Right atrium auricular region (tissue), 2 donors: ENCODE data around the gene TRPT1. TPM values are rescaled to one million over a fixed set of nuclear protein-coding genes. Genes with fewer than 3 reads are reported as not detected.

Source experiments
- DNase-seq: peaks from one replicate; pipeline ENCODE4 v3.0.0-alpha.2; 2019; ENCODE audit warnings: low spot score
- H3K27ac ChIP-seq, 2 donors: fragments of 200-600 bp; sonication (generic); 1 replicate in 1 of 2; 2 replicates in 1 of 2; pipeline ENCODE4 v1.5.1; 2016 to 2019
- H3K27me3 ChIP-seq, 2 donors: fragments of 200-600 bp; sonication (generic); one replicate each; pipeline versions ENCODE4 v1.5.1 to v1.6.0; 2017 to 2019
- H3K36me3 ChIP-seq: fragments of 200-600 bp; sonication (generic); one replicate; pipeline ENCODE4 v1.5.1; 2016
- H3K4me1 ChIP-seq, 2 donors: fragments of 200-600 bp; sonication (generic); one replicate each; pipeline versions ENCODE4 v1.5.1 to v1.6.0; 2017 to 2019
- H3K4me3 ChIP-seq, 2 donors: fragments of 200-600 bp; sonication (generic); 1 replicate in 1 of 2; 2 replicates in 1 of 2; pipeline ENCODE4 v1.5.1; 2017 to 2019; ENCODE audit warnings: mild to moderate bottlenecking in 1 of 2, moderate library complexity in 1 of 2
- H3K9me3 ChIP-seq, 2 donors: fragments of 200-600 bp; sonication (generic); one replicate each; pipeline ENCODE4 v1.5.1; 2019
- CTCF ChIP-seq, 2 donors: fragments of 200-600 bp; sonication (generic); IDR thresholded peaks; one replicate each; pipeline ENCODE4 v1.5.1; 2019; ENCODE audit warnings: antibody characterized with exemption in 2 of 2
- total RNA-seq, 2 donors: library from RNA; depleted of rRNA; stranded (reverse); fragments of >200 nt; gene quantifications; one replicate each; pipeline ENCODE4 v1.1.0, GENCODE V29; 2016

TRPT1 gene
- total RNA-seq, 2 donors from 2014 or later = 86.0 to 95.8 TPM

DNA sequence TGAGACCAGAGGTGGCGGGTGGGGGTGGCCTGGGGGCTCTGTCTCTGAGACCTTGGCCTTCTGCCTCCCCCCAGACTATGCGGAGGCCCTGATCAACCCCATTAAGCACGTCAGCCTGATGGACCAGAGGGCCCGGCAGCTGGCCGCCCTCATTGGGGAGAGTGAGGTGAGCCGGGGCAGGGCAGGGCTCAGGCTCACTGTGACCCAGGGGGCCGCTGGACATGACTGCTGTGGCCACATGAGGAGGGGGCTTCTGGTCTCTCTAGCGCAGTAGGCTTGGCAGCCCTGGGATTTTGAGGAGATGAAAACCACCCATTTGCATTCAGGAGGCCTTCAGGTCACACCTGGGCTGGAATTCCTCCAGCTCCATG is 37.9 kb upstream of the TRPT1 start:
- Histone ChIP-seq H3K4me1 (peaks cover 0 to 24% of the 10 kb centered on the region in 2 donors), H3K9me3 (no peaks in the 10 kb centered on the region), H3K4me3 (no peak overlapping the region), H3K27me3 (no peaks in the 10 kb centered on the region), H3K36me3 (peaks cover 46% of the 10 kb centered on the region), H3K27ac (no peak overlapping the region)
- no peak for TF ChIP-seq CTCF (IDR thresholded peaks at IDR 0.05)
- DNase-seq = no peak

DNA sequence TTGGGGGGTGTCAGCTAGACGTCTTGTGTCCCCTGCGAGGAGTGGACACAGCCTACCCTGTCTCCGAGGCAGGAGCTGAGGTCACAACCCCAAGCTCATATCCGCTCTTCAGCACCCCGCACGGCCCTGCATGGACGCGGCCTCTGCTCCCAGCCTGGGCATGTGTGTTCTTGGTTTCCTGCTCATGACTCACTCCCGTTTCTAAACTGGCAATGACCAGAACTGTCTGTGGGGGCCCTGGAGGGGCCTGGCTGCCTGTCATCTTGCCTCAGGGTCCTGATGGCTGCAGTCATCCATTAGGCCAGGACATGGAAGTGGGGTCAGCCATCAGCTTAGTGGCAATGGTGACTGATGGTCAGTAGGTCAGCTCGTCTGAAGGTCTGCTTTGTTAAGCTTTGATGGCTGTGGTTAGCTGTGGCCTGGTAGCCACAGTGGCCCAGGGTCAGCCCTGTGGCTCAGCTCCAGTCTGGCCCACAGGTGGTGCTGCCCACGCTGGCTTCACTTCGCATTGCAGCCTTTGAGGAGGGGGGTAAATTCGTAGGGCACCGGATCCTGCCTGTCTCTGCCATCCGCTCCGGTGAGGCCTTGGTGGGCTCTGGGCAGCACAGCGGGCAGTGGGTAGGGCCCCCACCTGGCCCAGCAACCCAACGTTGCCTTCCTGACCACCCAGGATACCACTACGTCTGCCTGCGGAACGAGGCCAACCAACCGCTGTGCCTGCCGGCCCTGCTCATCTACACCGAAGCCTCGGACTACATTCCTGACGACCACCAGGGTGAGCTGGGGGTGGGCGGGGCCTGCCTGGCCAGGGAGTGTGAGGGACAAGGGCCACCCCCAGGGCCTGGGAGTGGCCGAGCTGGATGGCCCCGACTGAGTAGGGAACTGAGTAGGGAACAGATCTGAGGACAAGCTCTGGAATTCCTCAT is 37.3 kb upstream of the TRPT1 start:
- no peaks in the 10 kb centered on the region for H3K27me3 ChIP-seq
- DNase-seq = no peak
- H3K27ac ChIP-seq = no peak overlapping the region
- no peak overlapping the region for H3K4me3 ChIP-seq
- no peaks in the 10 kb centered on the region for H3K9me3 ChIP-seq
- TF ChIP-seq CTCF (IDR thresholded peaks at IDR 0.05) = no peak
- peaks cover 0 to 17% of the 10 kb centered on the region in 2 donors for H3K4me1 ChIP-seq
- peaks cover 52% of the 10 kb centered on the region for H3K36me3 ChIP-seq

DNA sequence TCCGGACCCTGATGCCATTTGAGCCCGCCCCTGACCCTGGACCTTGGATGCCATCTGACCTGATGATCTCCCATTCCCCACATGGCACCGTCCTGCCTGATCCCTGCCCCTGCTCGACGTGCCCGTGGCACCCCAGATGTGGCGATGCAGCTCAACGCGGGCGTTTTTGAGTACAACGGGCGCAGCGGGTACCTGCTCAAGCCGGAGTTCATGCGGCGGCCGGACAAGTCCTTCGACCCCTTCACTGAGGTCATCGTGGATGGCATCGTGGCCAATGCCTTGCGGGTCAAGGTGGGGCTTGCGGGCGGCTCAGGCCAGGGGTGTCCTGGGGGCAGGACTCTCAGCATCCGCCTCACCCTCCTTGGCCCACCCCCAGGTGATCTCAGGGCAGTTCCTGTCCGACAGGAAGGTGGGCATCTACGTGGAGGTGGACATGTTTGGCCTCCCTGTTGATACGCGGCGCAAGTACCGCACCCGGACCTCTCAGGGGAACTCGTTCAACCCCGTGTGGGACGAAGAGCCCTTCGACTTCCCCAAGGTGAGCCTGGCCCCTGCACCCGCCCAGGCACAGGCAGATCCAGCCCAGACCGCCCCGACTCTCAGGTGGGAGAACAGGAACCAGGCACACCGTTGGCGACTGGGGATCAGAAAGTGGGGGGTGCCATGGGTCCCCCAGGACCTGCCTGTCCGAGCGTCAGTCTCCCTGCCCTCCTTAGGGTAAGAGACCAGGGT is 36.5 kb upstream of the TRPT1 start:
- Histone ChIP-seq H3K4me1 (peaks cover 0 to 9% of the 10 kb centered on the region in 2 donors), H3K9me3 (no peaks in the 10 kb centered on the region), H3K36me3 (peaks cover 54% of the 10 kb centered on the region), H3K27ac (no peak overlapping the region), H3K4me3 (no peak overlapping the region), H3K27me3 (no peaks in the 10 kb centered on the region)
- DNase-seq = no peak
- no peak for TF ChIP-seq CTCF (IDR thresholded peaks at IDR 0.05)

- no peak for DNase-seq
- Histone ChIP-seq H3K27me3 (no peaks in the 10 kb centered on the region), H3K4me3 (no peak overlapping the region), H3K9me3 (no peaks in the 10 kb centered on the region), H3K27ac (no peak overlapping the region), H3K36me3 (peaks cover 55% of the 10 kb centered on the region), H3K4me1 (peaks cover 0 to under 1% of the 10 kb centered on the region in 2 donors)
- no peak for TF ChIP-seq CTCF (IDR thresholded peaks at IDR 0.05)
These were observed 35.6 kb upstream of the TRPT1 start for GRCh38 chr11:64261556-64262080.

DNA sequence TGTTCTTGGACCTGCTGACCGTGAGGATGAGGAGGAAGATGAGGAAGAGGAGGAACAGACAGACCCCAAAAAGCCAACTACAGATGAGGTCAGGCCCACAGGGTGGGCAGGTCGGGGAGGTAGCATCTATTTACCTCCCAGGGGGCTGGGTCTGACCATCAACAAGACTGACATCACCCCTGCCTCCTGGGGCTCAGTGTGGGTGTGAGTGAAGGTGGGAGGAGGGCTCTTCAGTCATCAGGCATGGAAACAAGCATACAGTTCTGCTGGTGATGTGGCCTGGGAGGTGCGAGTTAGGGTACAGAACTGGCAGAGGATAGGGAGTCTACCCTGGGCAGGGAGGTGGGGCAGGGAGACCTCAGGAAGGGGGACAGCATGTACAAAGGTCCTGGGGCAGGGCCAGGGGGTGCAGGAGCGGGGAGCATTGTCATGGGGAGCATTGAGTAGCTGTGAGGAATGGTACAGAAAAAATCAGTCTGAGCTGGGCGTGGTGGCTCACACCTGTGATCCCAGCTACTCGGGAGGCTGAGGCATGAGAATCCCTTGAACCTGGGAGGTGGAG is 34.2 kb upstream of the TRPT1 start:
- H3K9me3 ChIP-seq = no peaks in the 10 kb centered on the region
- peaks cover 63% of the 10 kb centered on the region for H3K36me3 ChIP-seq
- no peaks in the 10 kb centered on the region for H3K4me1 ChIP-seq
- no peak overlapping the region for H3K27ac ChIP-seq
- DNase-seq = no peak
- H3K27me3 ChIP-seq = no peaks in the 10 kb centered on the region
- TF ChIP-seq CTCF (IDR thresholded peaks at IDR 0.05) = no peak
- H3K4me3 ChIP-seq = no peak overlapping the region
